Measurements from ENCODE around the gene INSYN1. TPM values are rescaled to one million over a fixed set of nuclear protein-coding genes. Genes with fewer than 3 reads are reported as not detected.

The INSYN1 gene
- total and polyA plus RNA-seq, 9 of the 15 experiments (the other 6 are each of a cell fraction or from before 2014, with no cell fraction given): not detected

GRCh38 chr15:73722425-73722824 is 30.7 kb downstream of the INSYN1 start (continued):
- TF ChIP-seq ZNF407 (IDR thresholded peaks at IDR 0.05; ENCODE audit: low read depth): no peak
- no peak for TF ChIP-seq SMARCC2 (IDR thresholded peaks at IDR 0.05; ENCODE audit: low read depth)
- TF ChIP-seq NCOA2 (IDR thresholded peaks at IDR 0.05; ENCODE audit: partially characterized antibody in 2 of 2): no peak
- TF ChIP-seq RHOXF2B (CRISPR knock-in tag; conservative IDR thresholded peaks at IDR 0.05): no peak
- no peak for TF ChIP-seq KLF16 (IDR thresholded peaks at IDR 0.05)
- TF ChIP-seq HDAC3 (IDR thresholded peaks at IDR 0.05; ENCODE audit: borderline replicate concordance, partially characterized antibody): no peak
- no peak for TF ChIP-seq RCOR1 (IDR thresholded peaks at IDR 0.05; ENCODE audit: borderline replicate concordance in 1 of 2, low read depth in 2 of 2, low read length in 2 of 2)
- no peak for TF ChIP-seq SMAD3 (CRISPR knock-in tag; conservative IDR thresholded peaks at IDR 0.05)
- TF ChIP-seq XRCC3 (IDR thresholded peaks at IDR 0.05): no peak
- no peak for TF ChIP-seq MEF2D (tag; conservative IDR thresholded peaks at IDR 0.05; ENCODE audit: low read depth)
- TF ChIP-seq DIDO1 (tag; IDR thresholded peaks at IDR 0.05; ENCODE audit: low read depth): no peak
- TF ChIP-seq FOXJ2 (tag; IDR thresholded peaks at IDR 0.05): no peak
- no peak for TF ChIP-seq FOSL1 (tag; conservative IDR thresholded peaks at IDR 0.05)

All from K562 (cell line).